GM13976 (cell line): ENCODE measurements around the gene CCDC187.

Experiments
- DNase-seq: peaks from one replicate; pipeline ENCODE4 v3.0.0; 2012; ENCODE audit warnings: low spot score
- CTCF ChIP-seq: IDR thresholded peaks from 2 replicates; pipeline ENCODE4 v1.5.1; 2012; ENCODE audit warnings: borderline replicate concordance, mild to moderate bottlenecking; ENCODE audit not compliant: insufficient read depth; ENCODE audit errors: extremely low read depth, missing control alignments, control extremely low read depth
- in situ Hi-C: fragments of 300-500 bp; cut with MboI; formaldehyde crosslinking; loops from one replicate; pipeline ENCODE4 v1.12.0; 2022; ENCODE audit warnings: low sequenced_read_pairs, mixed read lengths, inconsistent platforms; ENCODE audit not compliant: unreplicated experiment

Gene CCDC187

GRCh38 chr9:136206602-136207275 is 97.2 kb downstream of the CCDC187 start:
- TF ChIP-seq CTCF = no peak
- no peak for DNase-seq
- in situ Hi-C loops = no loop called here

- TF ChIP-seq CTCF = no peak
- no peak for DNase-seq
- in situ Hi-C loops = no loop called here
Observed at GRCh38 chr9:136205707-136205992, 98.2 kb downstream of the CCDC187 start.

- in situ Hi-C loops = no loop called here
- peak; percentile 77 for DNase-seq
- TF ChIP-seq CTCF = no peak
Observed at GRCh38 chr9:136204838-136205706, 98.8 kb downstream of the CCDC187 start, which contains the start of gene LHX3. TSS of gene LHX3 (minus strand) at chr9:136205128. CDS start at chr9:136205012, 116 bp downstream.

GRCh38 chr9:136204145-136204805 is 99.6 kb downstream of the CCDC187 start:
- in situ Hi-C loops = no loop called here
- no peak for TF ChIP-seq CTCF

GRCh38 chr9:136203408-136204144 is 100.3 kb downstream of the CCDC187 start:
- no peak for TF ChIP-seq CTCF
- in situ Hi-C loops = no loop called here
- no peak for DNase-seq

More at GRCh38 chr9:136204145-136204805, 99.6 kb downstream of the CCDC187 start:
- no peak for DNase-seq
